ENCODE results near the gene RAB7A. TPM values are rescaled to one million over a fixed set of nuclear protein-coding genes. Genes with fewer than 3 reads are reported as not detected.

Gene RAB7A
- total RNA-seq, 1 experiment from 2014 or later, result 233 TPM

- peak overlapping the region; percentile 82 for H3K4me2 ChIP-seq (ENCODE audit: low read length)
- no peaks in the 10 kb centered on the region for H3K79me2 ChIP-seq (ENCODE audit: insufficient read depth, low read length)
- H4K20me1 ChIP-seq (ENCODE audit: insufficient read depth), result no peaks in the 10 kb centered on the region
- TF ChIP-seq CTCF (IDR thresholded peaks at IDR 0.05 in 2 of 3, conservative IDR thresholded peaks at IDR 0.05 in 1 of 3; ENCODE audit: borderline replicate concordance in 1 of 3, insufficient read depth in 1 of 3, low read depth in 2 of 3, low read length in 2 of 3) (no peak), EGR1 (IDR thresholded peaks at IDR 0.05; ENCODE audit: low read depth) (no peak), ZFX (IDR thresholded peaks at IDR 0.05) (peak; percentile 42; the same call in 1 of the 2 replicates), POLR2A (IDR thresholded peaks at IDR 0.05; ENCODE audit: borderline replicate concordance, extremely low read depth, insufficient read depth, insufficient read length) (peak; percentile 28)
- DNase-seq (ENCODE audit: low read depth, low spot score) (no peak), ATAC-seq (peak; percentile 72)
- ChIA-PET POLR2A (no interaction called here), CTCF (interaction anchor here (1.9 kb wide), 1 partner anchor 18 kb away, joined by 6 read pairs; no protein-coding TSS in a partner anchor), RAD21 (ENCODE audit: low non-redundant PET in 1 of 2, low total read pairs in 2 of 2, uncharacterized antibody in 2 of 2, unreplicated experiment in 2 of 2) (interaction anchor here (0.6 kb wide), 2 partner anchors 14 to 47 kb away, joined by 3 to 6 read pairs; no protein-coding TSS in a partner anchor)
- H3K4me1 ChIP-seq (ENCODE audit: control insufficient read depth in 1 of 2, insufficient read depth in 2 of 2, low read length in 2 of 2), result peaks cover 0 to 10% of the 10 kb centered on the region in 2 experiments; a peak in 2 of 4 replicates
- peak overlapping the region; percentile 66 for H3K9ac ChIP-seq (ENCODE audit: low read length)
- H2AFZ ChIP-seq (ENCODE audit: low read depth, low read length, poor library complexity, severe bottlenecking), result peak overlapping the region; percentile 45
- no peaks in the 10 kb centered on the region for H3K9me3 ChIP-seq (ENCODE audit: control insufficient read depth in 1 of 2, insufficient read depth in 1 of 2, low read depth in 1 of 2, low read length in 2 of 2)
- no peaks in the 10 kb centered on the region for H3K36me3 ChIP-seq (ENCODE audit: control insufficient read depth in 1 of 2, insufficient read depth in 2 of 2, low read length in 2 of 2)
- intact Hi-C loops (cut with micrococcal nuclease), result no loop called here
- BruUV-seq (replicated peaks), result no TSS peak
- H3K4me3 ChIP-seq (replicated peaks in 1 of 2; ENCODE audit: low read depth in 1 of 2, low read length in 2 of 2), result peak overlapping the region; percentile 51 to 60
- peak overlapping the region; percentile 71 for H3K27ac ChIP-seq (ENCODE audit: low read depth, low read length)
- H3K27me3 ChIP-seq (ENCODE audit: insufficient read depth, low read length), result no peaks in the 10 kb centered on the region
- H3K9me2 ChIP-seq (ENCODE audit: insufficient read depth), result no peaks in the 10 kb centered on the region
These were observed 27.6 kb upstream of the RAB7A start for GRCh38 chr3:128698211-128699047.

Measured in HCT116 (cell line).